GM20000 (cell line): ENCODE data around the gene CFAP299.
"Not testable (repeated sequence)": the region's sequence is repeated elsewhere in the genome, so short reads cannot be mapped to it uniquely, and the experiment has no call there.

ENCODE experiments used
- DNase-seq: peaks from one replicate; pipeline ENCODE4 v3.0.0; 2012; ENCODE audit warnings: low spot score
- TF ChIP-seq, protein P1 (sequence below): IDR thresholded peaks from 2 replicates; pipeline ENCODE4 v1.5.1; 2012; ENCODE audit warnings: mild to moderate bottlenecking, control low read depth; ENCODE audit errors: extremely low read depth, missing control alignments

The CFAP299 gene

DNA sequence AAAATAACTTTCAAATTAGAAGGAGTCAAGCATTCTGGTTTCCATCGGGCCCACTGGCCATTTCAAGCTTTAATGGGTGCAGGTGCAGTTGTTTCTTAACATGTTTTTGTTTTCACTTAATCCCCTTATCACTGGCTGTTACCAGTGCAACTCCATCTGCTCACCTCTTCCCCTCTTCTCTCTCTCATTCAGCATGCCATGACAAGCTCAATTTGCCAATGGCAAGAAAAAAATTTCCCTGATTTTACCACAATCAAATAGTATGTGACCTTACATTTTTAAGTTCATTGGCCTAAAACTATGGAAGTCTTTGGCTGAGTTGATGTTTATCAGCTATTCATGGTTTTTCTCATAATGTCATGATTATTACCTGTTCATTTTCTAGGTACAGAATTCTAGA lies 395.9 kb downstream of the CFAP299 start:
- no peak for DNase-seq
- TF ChIP-seq, protein P1, sequence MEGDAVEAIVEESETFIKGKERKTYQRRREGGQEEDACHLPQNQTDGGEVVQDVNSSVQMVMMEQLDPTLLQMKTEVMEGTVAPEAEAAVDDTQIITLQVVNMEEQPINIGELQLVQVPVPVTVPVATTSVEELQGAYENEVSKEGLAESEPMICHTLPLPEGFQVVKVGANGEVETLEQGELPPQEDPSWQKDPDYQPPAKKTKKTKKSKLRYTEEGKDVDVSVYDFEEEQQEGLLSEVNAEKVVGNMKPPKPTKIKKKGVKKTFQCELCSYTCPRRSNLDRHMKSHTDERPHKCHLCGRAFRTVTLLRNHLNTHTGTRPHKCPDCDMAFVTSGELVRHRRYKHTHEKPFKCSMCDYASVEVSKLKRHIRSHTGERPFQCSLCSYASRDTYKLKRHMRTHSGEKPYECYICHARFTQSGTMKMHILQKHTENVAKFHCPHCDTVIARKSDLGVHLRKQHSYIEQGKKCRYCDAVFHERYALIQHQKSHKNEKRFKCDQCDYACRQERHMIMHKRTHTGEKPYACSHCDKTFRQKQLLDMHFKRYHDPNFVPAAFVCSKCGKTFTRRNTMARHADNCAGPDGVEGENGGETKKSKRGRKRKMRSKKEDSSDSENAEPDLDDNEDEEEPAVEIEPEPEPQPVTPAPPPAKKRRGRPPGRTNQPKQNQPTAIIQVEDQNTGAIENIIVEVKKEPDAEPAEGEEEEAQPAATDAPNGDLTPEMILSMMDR = no peak

DNA sequence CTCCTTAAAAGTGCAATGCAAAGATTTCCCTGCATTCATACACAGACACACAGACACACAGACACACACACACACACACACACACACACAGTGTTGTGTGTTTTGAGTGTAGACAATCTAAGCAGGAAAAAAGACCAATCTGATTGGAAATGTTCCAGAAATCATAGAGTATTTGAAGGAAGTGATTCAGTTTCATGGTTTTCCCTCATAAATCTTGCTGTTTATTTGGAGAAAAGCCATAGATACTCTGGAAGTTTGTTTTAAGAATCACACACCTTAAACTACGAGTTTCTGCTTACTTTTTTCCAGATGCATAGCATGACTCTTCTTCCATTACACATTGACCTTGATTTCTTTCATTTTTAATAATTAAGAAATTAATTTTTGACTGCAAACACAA lies 396.5 kb downstream of the CFAP299 start:
- DNase-seq = no peak
- TF ChIP-seq, protein P1 = no peak

- TF ChIP-seq, protein P1 = no peak
- DNase-seq = no peak
Measured at GRCh38 chr4:80740375-80740774, 404.8 kb downstream of the CFAP299 start.

- not testable (repeated sequence) for DNase-seq
Measured at GRCh38 chr4:80749558-80749957, 414.0 kb downstream of the CFAP299 start.

GRCh38 chr4:80751200-80751599 lies 415.7 kb downstream of the CFAP299 start:
- no peak for DNase-seq
- TF ChIP-seq, protein P1 = no peak

DNA sequence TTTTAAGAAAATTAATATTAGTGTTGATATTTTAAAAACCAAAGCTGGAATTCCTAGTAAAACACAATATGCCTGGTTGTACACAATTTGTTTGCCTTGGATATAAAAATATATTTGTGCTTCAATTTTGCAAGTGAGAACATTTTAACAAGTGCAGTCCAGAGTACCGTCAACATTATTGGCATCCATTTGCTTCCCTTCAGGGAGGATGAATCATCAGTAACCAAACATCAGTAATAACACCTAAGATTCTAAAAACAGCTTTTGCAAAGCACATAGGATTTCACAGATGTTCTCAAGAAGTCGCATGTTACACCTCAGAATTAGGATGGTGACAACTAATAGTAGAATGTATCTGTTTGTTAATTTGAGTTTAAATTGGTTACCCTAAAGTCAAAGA lies 432.4 kb downstream of the CFAP299 start:
- TF ChIP-seq, protein P1 = no peak
- DNase-seq = no peak

DNA sequence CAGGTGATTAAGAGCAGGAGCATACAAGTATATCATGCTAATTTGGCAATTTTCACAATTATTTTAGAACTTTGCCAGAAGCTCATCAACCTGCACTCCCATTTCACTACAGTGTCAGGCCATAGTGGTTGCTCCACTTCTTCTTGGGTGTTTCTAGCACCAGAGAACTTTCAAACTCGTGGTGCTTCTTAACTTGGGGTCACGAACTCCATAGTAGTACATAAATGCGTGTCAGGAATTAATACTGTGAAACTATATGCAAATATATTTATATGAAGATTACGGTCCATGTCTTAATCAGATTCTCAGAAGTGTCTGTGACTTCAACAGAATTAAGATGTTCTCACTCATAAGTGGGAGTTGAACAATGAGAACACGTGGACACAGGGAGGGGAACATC lies 440.6 kb downstream of the CFAP299 start:
- DNase-seq = no peak
- TF ChIP-seq, protein P1 = no peak

DNA sequence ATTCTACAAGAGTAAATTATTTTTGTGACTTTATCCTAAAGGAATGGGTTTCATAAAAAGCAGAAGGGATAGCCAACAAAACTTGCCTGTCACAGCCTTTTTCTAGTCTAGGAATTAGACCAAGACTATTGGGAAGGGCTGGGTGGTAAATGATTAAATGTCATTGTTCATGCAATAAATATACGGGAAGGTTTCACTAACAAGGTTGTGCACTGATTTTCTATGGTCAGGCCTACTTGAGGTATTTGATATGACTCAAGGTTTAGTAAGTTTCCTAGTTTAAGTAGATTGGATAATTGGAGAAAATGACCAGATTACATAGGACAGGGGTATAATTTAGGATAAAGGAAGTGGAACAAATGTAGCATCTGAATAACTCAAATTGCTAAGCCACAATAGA lies 445.9 kb downstream of the CFAP299 start:
- DNase-seq = no peak
- TF ChIP-seq, protein P1 = no peak
